C4-2B (cell line): ENCODE data around the gene UHRF1.

ENCODE experiments used
- ZFX ChIP-seq: fragments of 450-650 bp; IDR thresholded peaks from 2 replicates; pipeline ENCODE4 v1.6.1; 2017
- TF ChIP-seq, protein P1 (sequence below): fragments of 450-650 bp; conservative IDR thresholded peaks from 2 replicates; pipeline ENCODE4 v1.5.1; 2017; ENCODE audit warnings: mild to moderate bottlenecking

DNA sequence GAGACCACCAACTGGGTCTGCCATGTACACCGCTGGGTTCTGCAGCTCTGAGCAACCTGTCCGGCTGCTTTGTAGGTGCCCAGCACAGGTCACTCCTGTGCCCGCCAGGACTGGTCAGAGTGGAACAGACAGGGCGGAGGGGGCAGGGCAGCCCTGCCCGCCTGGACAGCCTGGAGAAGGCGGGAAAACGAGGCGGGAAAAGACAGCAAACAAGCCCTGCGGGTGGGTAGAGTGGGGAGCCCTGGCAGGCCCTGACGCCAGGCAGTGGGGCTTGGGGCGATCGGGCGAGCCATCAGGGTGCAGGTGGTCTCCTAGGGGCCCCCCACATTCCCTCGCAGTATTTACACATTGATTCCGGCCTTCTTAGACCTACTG is 533 bp upstream of the UHRF1 start:
- TF ChIP-seq, protein P1, sequence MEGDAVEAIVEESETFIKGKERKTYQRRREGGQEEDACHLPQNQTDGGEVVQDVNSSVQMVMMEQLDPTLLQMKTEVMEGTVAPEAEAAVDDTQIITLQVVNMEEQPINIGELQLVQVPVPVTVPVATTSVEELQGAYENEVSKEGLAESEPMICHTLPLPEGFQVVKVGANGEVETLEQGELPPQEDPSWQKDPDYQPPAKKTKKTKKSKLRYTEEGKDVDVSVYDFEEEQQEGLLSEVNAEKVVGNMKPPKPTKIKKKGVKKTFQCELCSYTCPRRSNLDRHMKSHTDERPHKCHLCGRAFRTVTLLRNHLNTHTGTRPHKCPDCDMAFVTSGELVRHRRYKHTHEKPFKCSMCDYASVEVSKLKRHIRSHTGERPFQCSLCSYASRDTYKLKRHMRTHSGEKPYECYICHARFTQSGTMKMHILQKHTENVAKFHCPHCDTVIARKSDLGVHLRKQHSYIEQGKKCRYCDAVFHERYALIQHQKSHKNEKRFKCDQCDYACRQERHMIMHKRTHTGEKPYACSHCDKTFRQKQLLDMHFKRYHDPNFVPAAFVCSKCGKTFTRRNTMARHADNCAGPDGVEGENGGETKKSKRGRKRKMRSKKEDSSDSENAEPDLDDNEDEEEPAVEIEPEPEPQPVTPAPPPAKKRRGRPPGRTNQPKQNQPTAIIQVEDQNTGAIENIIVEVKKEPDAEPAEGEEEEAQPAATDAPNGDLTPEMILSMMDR: no peak
- TF ChIP-seq ZFX: no peak
